Fibroblast of lung (primary cell): ENCODE data around the gene CFAP77. TPM values are rescaled to one million over a fixed set of nuclear protein-coding genes. Genes with fewer than 3 reads are reported as not detected.

Source experiments
- DNase-seq, 2 donors: peaks; one replicate each; pipeline versions ENCODE4 v3.0.0 to v3.0.0-alpha.2; 2010; ENCODE audit warnings: low read depth in 2 of 2
- H2AFZ ChIP-seq: 2 replicates; pipeline ENCODE4 v1.5.1; 2012; ENCODE audit warnings: low read length, control low read depth, inconsistent platforms
- H3K27ac ChIP-seq: 2 replicates; pipeline ENCODE4 v1.5.1; 2011; ENCODE audit warnings: low read length, control low read depth; ENCODE audit not compliant: insufficient read depth
- H3K27me3 ChIP-seq: 2 replicates; pipeline ENCODE4 v1.5.1; 2011; ENCODE audit warnings: mild to moderate bottlenecking, low read length; ENCODE audit not compliant: control insufficient read depth, insufficient read depth
- H3K36me3 ChIP-seq: 2 replicates; pipeline ENCODE4 v1.5.1; 2011; ENCODE audit warnings: low read length; ENCODE audit not compliant: control insufficient read depth, insufficient read depth
- H3K4me1 ChIP-seq: 2 replicates; pipeline ENCODE4 v1.5.1; 2011; ENCODE audit warnings: low read length; ENCODE audit not compliant: control insufficient read depth, insufficient read depth; ENCODE audit errors: extremely low read depth
- H3K4me2 ChIP-seq: 2 replicates; pipeline ENCODE4 v1.5.1; 2011; ENCODE audit warnings: low read length, control low read depth; ENCODE audit not compliant: insufficient read depth; ENCODE audit errors: extremely low read depth
- H3K4me3 ChIP-seq, 4 experiments: fragments of 200-600 bp in 1 of 4; sonication (generic) in 1 of 4; replicated peaks in 1 of 4; 2 replicates each; pipeline ENCODE4 v1.5.1; 2011 to 2016; ENCODE audit warnings: low read length in 4 of 4, low read depth in 3 of 4, mild to moderate bottlenecking in 3 of 4, control low read depth in 2 of 4, inconsistent platforms in 1 of 4, mixed read lengths in 1 of 4; ENCODE audit not compliant: insufficient read depth in 1 of 4; ENCODE audit errors: control extremely low read depth in 1 of 4
- H3K79me2 ChIP-seq: 2 replicates; pipeline ENCODE4 v1.5.1; 2012; ENCODE audit warnings: mild to moderate bottlenecking, low read length, inconsistent platforms; ENCODE audit not compliant: control insufficient read depth, insufficient read depth
- H3K9ac ChIP-seq: 2 replicates; pipeline ENCODE4 v1.5.1; 2011; ENCODE audit warnings: mild to moderate bottlenecking, low read length, control low read depth; ENCODE audit not compliant: insufficient read depth
- H3K9me3 ChIP-seq: 2 replicates; pipeline ENCODE4 v1.5.1; 2012; ENCODE audit warnings: low read depth, low read length; ENCODE audit not compliant: control insufficient read depth, insufficient read depth
- H4K20me1 ChIP-seq: 2 replicates; pipeline ENCODE4 v1.5.1; 2011; ENCODE audit warnings: low read length; ENCODE audit not compliant: control insufficient read depth, insufficient read depth; ENCODE audit errors: extremely low read depth
- CTCF ChIP-seq, 2 donors: IDR thresholded peaks in 1 of 2; conservative IDR thresholded peaks in 1 of 2; 1 replicate in 1 of 2; 2 replicates in 1 of 2; pipeline ENCODE4 v1.5.1; 2011 to 2012; ENCODE audit warnings: low read length in 2 of 2, control low read depth in 1 of 2, inconsistent platforms in 1 of 2, low read depth in 1 of 2, mild to moderate bottlenecking in 1 of 2
- EZH2 ChIP-seq: IDR thresholded peaks from 2 replicates; pipeline ENCODE4 v1.5.1; 2012; ENCODE audit warnings: low read length, control low read depth, mild to moderate bottlenecking; ENCODE audit errors: missing control alignments
- polyA plus RNA-seq, 2 donors: library from polyadenylated mRNA; depleted of rRNA in 1 of 2; stranded (reverse) in 1 of 2; unstranded in 1 of 2; fragments of >200 nt; gene quantifications; 2 replicates each; pipeline ENCODE4 v1.2.1, GENCODE V29; 2011 to 2012; ENCODE audit warnings: missing spikeins in 1 of 2
- total RNA-seq: library from RNA; depleted of rRNA; stranded (reverse); fragments of >200 nt; gene quantifications from 2 replicates; pipeline ENCODE4 v1.2.1, GENCODE V29; 2014

CFAP77 gene
- total and polyA plus RNA-seq, 2 donors (not counting 1 experiment from before 2014, with no cell fraction given): not detected

- TF ChIP-seq CTCF (conservative IDR thresholded peaks at IDR 0.05 in 1 of 2, IDR thresholded peaks at IDR 0.05 in 1 of 2; ENCODE audit: low read depth in 1 of 2, low read length in 2 of 2) (no peak), EZH2 (no peak)
These were observed 51.4 kb downstream of the CFAP77 start for GRCh38 chr9:132461281-132461896.

GRCh38 chr9:132461971-132462370 lies 52.0 kb downstream of the CFAP77 start:
- Histone ChIP-seq H3K4me1 (no peaks in the 10 kb centered on the region), H3K27me3 (peaks cover 2% of the 10 kb centered on the region), H3K9ac (no peak overlapping the region), H3K36me3 (no peaks in the 10 kb centered on the region), H3K27ac (no peak overlapping the region), H4K20me1 (no peaks in the 10 kb centered on the region), H3K4me2 (no peak overlapping the region), H3K4me3 (no peak overlapping the region), H2AFZ (no peak overlapping the region), H3K9me3 (no peaks in the 10 kb centered on the region), H3K79me2 (no peaks in the 10 kb centered on the region)
- no peak for DNase-seq
- no peak for TF ChIP-seq EZH2
- TF ChIP-seq CTCF (conservative IDR thresholded peaks at IDR 0.05 in 1 of 2, IDR thresholded peaks at IDR 0.05 in 1 of 2; ENCODE audit: low read depth in 1 of 2, low read length in 2 of 2): no peak

More at GRCh38 chr9:132461281-132461896, 51.4 kb downstream of the CFAP77 start:
- Histone ChIP-seq H4K20me1 (no peaks in the 10 kb centered on the region), H2AFZ (no peak overlapping the region), H3K4me2 (no peak overlapping the region), H3K9ac (no peak overlapping the region), H3K4me3 (no peak overlapping the region), H3K27ac (no peak overlapping the region), H3K4me1 (no peaks in the 10 kb centered on the region), H3K27me3 (peaks cover 2% of the 10 kb centered on the region), H3K9me3 (no peaks in the 10 kb centered on the region), H3K79me2 (no peaks in the 10 kb centered on the region), H3K36me3 (no peaks in the 10 kb centered on the region)
- DNase-seq: no peak

- H3K4me3 ChIP-seq: no peak overlapping the region
- no peak overlapping the region for H3K4me2 ChIP-seq
- no peaks in the 10 kb centered on the region for H4K20me1 ChIP-seq
- no peak overlapping the region for H3K9ac ChIP-seq
- H3K27ac ChIP-seq: no peak overlapping the region
- no peaks in the 10 kb centered on the region for H3K36me3 ChIP-seq
- no peaks in the 10 kb centered on the region for H3K9me3 ChIP-seq
- TF ChIP-seq EZH2 (no peak), CTCF (conservative IDR thresholded peaks at IDR 0.05 in 1 of 2, IDR thresholded peaks at IDR 0.05 in 1 of 2; ENCODE audit: low read depth in 1 of 2, low read length in 2 of 2) (no peak)
- no peaks in the 10 kb centered on the region for H3K79me2 ChIP-seq
- DNase-seq: no peak
- H2AFZ ChIP-seq: no peak overlapping the region
- H3K4me1 ChIP-seq: no peaks in the 10 kb centered on the region
- peaks cover 2% of the 10 kb centered on the region for H3K27me3 ChIP-seq
These were observed 54.5 kb downstream of the CFAP77 start for GRCh38 chr9:132464547-132464946.
